GM18505 (cell line): ENCODE data around the gene ANO4.

Experiments
- ATAC-seq: cut with Tn5 transposase; IDR thresholded peaks from one replicate; pipeline ENCODE4 v1.9.1; 2021; ENCODE audit not compliant: unreplicated experiment
- POLR2A ChIP-seq: IDR thresholded peaks from 4 replicates; pipeline ENCODE4 v1.6.1; 2011; ENCODE audit warnings: borderline replicate concordance; ENCODE audit not compliant: insufficient read depth, insufficient read length; ENCODE audit errors: extremely low read depth

ANO4 gene

DNA sequence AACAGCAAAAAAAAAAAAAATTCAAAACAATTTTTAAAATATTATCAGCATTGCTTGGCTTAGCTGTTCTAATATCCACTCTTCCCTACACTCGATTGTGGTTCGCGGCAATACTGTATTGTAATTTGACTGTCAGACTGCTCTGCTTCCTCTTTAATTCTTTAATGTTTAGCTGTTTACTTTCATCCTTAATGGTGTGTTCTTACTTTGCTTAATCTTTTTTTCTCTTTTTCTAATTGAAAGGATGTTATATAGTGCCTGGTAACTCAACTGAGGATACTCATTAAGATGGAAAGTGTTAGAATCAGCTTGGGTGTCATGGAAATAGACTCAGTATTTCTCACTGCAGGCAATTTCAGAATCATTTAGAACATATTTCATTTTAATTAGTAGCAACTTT lies 2.0 kb downstream of the ANO4 start:
- ATAC-seq = no peak
- TF ChIP-seq POLR2A = no peak

DNA sequence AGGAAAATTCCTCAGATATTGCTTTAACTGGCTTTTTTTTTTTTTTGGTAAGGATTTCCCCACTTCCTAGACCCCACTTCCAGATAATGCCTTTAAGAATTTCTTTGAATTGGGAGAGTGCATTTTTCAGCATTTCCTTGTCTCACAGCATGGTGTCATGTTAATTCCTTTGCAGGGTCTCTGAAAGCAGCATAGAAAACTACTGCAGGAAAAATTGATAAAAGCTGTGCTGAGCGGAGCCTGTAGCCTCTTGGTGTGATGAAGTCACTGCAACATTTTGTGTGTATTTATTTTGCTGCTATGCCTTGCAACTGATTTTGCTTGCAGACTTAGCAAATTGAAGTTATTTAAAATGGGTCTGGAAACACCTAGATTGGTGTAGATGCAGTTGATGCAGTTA lies 2.7 kb downstream of the ANO4 start:
- TF ChIP-seq POLR2A = no peak
- no peak for ATAC-seq

DNA sequence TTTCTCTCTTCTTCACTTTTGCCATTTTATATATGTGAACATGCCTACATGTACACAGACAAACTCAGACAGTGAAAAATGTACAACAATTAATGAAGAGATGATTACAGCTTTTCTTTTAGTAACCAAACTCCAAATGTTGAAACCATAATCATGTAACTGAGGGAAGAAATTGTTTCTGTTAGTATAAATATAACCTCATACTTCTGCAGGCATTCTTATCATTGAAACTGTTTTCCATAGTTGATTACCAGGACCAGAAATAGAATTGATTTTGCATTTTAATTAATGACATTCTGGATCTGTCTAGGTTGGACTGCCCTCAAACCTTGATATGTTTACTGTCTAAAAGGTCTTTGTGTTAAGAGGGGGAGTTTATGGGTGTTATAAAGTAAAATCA lies 3.2 kb downstream of the ANO4 start:
- no peak for TF ChIP-seq POLR2A
- ATAC-seq = no peak

DNA sequence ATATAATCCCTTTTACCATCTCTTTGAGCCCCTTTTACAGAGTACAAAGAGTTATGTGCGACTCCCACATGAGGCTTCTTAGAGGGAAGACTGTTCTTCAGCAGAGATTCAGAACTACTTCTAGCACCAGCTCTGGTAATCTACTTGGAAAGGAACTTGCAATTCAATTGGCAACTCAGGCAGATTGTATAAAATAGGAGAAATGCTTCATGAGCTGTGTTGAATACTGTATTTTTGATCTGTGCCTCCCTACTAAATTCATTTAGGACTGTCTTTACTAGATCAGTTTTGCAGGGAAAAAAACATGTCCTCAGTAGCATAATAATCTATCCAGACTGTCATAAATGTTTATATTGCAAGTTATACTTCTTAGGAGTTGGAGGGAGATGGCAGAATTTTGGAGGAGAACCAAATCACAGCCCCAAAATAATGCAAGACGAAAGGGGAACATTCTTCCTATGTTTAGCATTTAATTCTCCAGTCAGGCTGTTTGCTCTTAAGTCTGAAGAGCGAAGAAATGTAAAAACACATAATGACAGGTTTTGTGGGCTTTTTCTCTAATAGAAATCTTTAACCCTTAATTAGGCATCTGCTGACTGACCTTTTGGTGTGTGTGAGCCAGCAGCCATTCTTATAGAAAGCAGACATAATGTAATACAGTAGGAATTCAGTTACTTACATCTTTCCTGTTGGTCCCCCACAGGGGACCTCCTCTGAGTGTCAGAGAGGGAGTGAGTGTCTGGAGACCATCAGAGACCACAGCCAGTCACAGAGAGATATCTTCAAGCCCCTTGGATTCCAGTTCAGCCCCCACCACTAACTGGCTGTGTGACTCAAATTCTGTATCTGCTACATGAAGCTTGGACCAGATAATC lies 3.9 kb downstream of the ANO4 start:
- no peak for ATAC-seq
- no peak for TF ChIP-seq POLR2A

DNA sequence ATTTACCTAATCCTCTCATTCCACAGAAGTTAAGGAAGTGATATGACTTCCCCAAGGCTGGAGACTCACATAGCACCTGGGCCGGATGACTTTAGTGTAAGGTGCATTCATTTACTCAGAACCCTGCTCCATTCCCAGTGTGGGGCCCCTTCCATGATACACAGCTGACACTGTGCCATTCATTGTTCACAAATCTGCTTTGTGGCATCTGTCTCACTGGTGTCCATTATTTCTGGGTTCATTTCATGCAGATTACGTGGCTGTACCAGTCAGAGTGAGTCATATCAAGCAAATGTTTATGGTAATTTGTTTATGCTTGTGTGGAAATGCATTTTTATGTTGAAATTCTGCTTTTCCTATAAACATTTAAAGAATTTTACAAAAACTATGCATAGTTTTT lies 5.2 kb downstream of the ANO4 start:
- no peak for ATAC-seq
- no peak for TF ChIP-seq POLR2A

DNA sequence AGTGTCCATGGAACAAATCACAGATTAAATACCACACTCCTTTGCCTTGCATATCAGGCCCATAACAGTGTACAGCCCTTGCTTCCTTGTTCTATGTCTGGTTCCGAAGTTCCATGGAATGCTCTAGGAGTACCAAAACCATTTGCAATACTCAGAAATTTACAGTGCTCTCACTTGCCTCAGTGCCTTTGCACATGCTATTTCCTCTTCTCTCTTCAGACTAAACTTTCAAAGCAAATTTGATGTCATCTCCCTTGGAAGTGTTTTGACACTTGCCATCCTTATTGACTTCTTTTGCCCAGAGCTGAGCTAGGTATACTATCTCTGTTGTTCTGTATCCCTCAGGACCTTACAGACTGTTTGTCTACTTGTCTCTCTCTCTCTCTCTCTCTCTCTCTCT lies 6.1 kb downstream of the ANO4 start:
- no peak for ATAC-seq
- TF ChIP-seq POLR2A = no peak

DNA sequence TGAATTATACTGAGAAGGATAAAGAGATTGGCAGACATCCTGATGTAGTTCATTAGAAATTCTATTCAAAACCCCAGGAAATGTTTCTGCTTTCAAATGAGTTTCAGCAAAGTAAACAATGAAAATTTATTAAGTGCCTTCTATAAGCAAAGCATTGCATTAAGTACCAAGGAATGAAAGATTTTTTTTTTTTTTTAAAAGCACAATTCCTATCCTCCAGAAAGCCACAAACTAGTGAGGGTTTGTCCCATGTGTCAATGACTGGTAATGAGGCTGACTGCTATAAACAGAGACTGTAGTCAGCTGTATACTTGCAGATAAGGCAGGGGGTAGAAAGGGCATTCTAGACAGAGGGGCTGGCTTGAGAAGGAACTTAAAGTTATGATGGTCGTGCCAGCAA lies 6.7 kb downstream of the ANO4 start:
- TF ChIP-seq POLR2A = no peak
- no peak for ATAC-seq

DNA sequence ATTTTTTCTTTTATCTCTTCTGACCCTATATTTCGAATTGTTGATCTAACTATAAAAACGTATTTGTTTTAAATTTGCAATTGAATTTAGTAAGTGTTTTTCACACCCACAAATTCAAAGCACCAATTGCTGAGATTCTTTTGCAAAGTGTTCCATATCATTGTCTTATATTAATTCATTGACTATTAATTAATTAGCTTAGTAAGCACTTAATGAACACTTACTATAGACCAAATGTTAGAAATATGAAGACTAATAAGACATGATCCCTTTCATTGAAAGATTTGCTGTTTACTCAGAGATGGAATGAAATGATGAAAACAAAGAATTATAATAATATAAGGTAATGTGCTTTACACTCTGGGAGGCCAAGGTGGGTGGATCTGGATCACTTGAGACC lies 14.2 kb downstream of the ANO4 start:
- no peak for ATAC-seq
- TF ChIP-seq POLR2A = no peak

DNA sequence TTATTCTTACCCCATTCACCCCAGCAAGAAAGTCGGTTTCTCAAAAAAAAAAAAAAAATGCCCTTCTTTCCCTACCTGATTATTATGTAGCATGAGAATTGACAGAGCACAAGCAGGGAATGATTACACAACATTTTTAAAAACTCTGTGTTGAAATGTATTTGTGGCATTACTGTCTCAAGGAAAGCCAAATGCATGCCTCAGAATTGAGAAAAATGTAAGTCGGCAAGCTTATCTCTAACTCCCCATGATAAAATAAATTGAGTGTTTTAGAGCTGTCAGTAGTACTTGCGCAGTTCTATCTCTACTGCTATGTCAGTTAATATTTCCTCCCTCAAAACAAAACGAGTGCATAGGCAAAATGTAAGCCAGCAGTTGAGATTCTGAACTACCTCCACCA lies 25.7 kb downstream of the ANO4 start:
- ATAC-seq = no peak
- no peak for TF ChIP-seq POLR2A

DNA sequence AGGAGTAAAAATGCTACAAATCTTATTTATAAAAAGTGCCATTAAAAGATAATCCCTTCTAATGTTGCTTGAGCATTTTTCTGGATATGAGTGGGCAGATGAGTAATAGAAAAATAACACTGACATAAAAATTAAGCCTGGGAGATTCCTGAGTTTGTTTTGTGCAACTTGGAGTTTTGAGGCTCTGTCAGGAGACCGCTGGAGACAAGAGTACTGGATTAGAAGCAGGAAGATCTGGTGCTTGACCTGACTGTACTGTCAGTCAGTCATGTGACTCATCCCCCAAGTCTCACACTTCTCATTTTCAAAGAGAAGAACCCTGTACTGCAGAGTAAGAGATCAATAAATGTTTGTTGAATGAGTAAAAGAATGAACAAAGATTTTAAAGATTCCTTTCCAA lies 29.4 kb downstream of the ANO4 start:
- no peak for TF ChIP-seq POLR2A
- no peak for ATAC-seq

DNA sequence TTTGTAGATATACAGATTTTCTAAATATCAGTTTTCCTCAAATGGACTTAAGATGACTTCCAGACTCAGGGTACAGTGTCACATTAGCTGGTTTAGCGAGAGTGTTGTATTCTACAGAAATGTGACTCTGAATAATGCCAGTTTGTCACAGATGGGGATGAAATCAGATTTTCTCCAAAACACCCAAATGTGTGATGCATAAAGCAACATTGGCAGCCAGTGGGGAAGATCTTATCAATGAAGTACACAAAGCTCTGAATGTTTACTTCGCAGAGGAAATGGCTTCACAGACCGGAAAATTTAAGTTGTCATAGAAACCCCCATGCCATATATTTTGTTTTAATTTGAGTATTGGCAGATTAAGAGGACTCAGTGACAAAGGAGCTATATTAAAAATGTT lies 29.9 kb downstream of the ANO4 start:
- TF ChIP-seq POLR2A = no peak
- no peak for ATAC-seq

DNA sequence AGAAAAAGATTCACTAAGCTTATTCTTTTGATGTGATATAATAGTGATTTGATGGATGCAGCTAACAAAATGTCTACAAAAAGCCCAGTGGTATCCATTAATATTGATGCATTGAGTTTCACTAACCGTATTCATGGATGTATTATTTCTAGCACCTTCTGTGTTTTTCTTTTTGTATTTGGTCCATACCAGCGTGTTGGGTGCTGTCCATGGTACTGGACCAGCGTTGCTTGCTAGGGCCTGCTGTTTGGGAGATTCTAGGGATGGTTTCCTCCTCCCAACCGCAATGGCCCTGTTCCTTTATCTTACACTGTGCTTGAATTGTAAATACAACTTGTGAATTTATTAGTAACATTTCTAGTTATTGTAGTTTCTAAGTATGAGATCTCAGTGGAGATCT lies 31.7 kb downstream of the ANO4 start:
- TF ChIP-seq POLR2A = no peak
- no peak for ATAC-seq

DNA sequence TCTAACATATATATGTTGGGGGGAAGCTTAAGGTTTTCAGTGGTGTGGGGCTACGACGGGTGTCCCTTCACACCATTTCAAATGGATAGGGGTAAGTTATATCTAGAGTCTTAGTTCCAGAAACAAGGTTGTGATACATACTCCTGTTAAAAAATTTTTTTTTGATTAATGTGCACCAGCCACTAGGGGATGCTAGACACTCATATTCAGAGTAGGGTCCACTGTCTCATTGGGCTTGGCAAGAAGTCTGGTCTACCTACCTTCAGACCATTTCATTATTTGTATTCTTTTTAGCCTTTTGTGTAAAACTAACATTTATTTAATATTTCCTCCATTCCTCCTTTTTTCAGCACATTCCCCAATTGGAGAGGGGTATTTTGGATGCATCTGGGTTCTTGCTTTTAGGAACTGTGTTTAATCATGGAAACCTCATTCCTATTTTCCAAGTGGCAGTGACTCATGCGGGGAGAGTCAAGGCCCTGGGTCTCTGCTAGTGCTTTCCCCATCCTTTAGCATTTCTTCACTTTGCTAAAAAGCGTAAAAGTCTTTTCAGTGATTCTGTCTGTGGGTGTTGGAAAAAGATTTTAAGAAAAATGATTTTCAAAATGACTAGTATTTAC lies 33.4 kb downstream of the ANO4 start:
- no peak for TF ChIP-seq POLR2A
- no peak for ATAC-seq
